NCI-H1048 (cell line): ENCODE measurements around the gene NRXN3.

Experiments used
- DNase-seq: peaks from one replicate; lab custom pipeline; 2025; lab: John Stamatoyannopoulos, UW

Gene NRXN3

GRCh38 chr14:79583738-79584408 is 1413.7 kb downstream of the NRXN3 start:
- DNase-seq = no peak

GRCh38 chr14:79584679-79585078 is 1414.5 kb downstream of the NRXN3 start:
- DNase-seq = peak; percentile 4

GRCh38 chr14:79585845-79586244 is 1415.7 kb downstream of the NRXN3 start:
- DNase-seq = peak; percentile 12

DNA sequence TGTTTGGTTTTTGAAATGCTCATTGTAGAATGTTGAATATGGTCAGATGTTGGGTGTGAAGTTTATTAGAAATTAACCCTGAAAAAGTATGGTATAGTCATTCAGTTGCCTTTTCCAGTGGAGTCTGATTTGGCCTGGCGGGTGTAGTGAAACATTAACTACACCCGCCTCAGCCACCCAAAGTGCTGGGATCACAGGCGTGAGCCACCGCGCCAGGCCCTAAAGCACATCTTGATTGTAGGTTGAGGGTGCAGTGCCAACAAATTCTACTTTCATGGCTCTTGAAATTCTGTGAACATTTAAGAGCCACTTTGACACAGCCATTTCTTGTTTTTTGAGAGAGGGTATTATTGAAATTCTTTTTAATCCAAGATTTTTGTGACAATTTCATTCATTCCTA is 1416.2 kb downstream of the NRXN3 start:
- DNase-seq = no peak

- DNase-seq = no peak
Measured at GRCh38 chr14:79586989-79587598, 1416.9 kb downstream of the NRXN3 start.

DNA sequence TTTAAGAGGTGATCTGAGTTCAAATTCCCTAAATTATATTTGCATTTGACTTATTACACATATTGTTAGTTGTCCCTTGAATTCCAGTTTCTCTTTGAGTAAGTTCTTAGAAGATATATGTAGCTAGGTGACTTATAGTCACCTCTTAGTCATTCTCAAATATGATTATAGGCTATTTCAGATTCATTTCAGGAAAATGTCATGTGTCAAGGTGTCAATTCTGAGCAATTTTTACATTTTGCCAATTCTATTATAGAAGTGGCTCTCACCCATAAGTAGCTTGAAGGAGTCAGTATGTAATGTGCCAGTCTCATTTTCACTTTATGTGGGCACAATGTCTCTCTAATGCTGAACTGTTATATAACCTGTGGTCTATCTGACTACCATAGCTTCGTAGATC is 1417.7 kb downstream of the NRXN3 start:
- DNase-seq = no peak

- DNase-seq = no peak
Measured at GRCh38 chr14:79588398-79588797, 1418.2 kb downstream of the NRXN3 start.

- no peak for DNase-seq
Measured at GRCh38 chr14:79596551-79596950, 1426.4 kb downstream of the NRXN3 start.

GRCh38 chr14:79597566-79597965 is 1427.4 kb downstream of the NRXN3 start:
- no peak for DNase-seq

GRCh38 chr14:79598339-79598738 is 1428.2 kb downstream of the NRXN3 start:
- no peak for DNase-seq

- no peak for DNase-seq
Measured at GRCh38 chr14:79599239-79599638, 1429.1 kb downstream of the NRXN3 start.

DNA sequence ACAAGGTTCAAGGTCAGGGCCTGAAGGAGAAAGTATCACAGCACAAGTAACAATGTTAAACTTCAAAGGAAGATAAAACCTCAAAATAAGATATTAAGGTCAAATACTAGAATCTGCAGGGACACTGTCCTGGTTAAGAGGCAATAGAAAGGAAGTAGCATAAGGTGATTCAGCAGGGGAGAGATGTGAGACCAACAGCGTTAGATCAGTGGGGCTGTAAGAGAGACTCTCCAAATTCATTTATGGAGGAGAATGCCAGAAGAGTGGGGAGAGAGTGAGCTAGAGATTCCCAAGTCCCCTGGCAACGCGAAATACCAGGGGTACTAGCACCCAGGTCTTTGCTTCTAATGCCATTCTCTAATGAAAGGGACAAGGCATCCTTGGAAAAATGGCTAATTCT is 1430.2 kb downstream of the NRXN3 start:
- DNase-seq = no peak

- no peak for DNase-seq
Measured at GRCh38 chr14:79601579-79601978, 1431.4 kb downstream of the NRXN3 start.

DNA sequence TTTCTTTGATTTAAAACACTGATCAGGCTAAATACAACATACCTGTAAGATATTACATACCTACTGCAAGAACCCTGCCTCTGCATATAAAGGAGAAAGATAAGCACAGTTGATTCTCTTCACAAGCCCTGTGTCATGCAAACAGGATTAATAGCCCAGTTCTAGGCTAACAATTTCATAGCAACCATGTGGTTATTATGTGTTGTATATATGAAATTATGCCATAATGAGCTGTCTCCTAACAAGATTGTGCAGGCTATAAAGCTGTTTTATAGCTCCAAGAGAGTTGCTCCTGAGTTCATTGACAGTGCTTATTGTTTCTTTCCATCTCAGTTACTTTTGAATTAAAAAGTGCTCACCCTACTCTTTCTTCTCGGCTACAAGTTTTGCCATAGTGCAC is 1431.9 kb downstream of the NRXN3 start:
- DNase-seq = no peak

DNA sequence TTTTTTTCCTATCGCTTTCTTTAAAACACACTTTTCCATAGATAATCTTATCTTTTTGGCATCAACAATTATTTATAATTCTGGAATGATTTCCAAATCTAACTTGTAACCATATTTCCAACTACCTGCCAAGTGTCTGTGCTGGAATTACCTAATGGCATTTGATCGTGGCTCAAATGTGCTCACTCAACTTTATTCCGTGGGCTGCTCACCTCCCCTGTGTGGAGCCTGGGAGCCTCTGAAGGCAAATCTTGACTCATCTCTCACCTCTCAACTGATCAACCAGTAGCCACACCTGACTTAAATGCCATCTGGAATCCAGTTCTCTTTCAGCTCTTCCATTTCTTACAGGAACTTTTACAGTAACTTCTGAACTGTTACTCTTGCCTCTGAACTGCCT is 1432.6 kb downstream of the NRXN3 start:
- no peak for DNase-seq

GRCh38 chr14:79605849-79606248 is 1435.7 kb downstream of the NRXN3 start:
- DNase-seq = peak; percentile 44

DNA sequence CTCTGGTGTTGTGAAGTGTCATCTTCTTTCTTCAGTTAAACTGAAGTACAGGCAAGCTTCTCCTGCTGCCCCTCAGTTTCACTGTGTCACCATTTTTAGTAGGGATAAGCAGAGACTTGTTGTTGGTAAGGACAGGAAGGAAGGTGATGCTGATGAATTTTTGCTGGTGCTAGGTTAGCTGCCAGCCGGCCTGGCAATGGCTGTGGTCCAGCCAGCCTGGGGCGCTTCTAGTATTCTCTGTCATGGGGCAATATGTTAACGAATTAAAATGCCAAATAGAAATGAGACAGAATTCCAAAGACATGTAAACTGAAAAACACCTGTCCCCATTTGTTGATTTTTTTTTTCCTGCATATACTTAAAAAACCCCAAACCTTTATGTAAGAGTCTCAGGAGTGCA is 1438.3 kb downstream of the NRXN3 start:
- no peak for DNase-seq

- no peak for DNase-seq
Measured at GRCh38 chr14:79613625-79614024, 1443.5 kb downstream of the NRXN3 start.

GRCh38 chr14:79614448-79614847 is 1444.3 kb downstream of the NRXN3 start:
- no peak for DNase-seq

- no peak for DNase-seq
Measured at GRCh38 chr14:79627058-79627457, 1456.9 kb downstream of the NRXN3 start.

DNA sequence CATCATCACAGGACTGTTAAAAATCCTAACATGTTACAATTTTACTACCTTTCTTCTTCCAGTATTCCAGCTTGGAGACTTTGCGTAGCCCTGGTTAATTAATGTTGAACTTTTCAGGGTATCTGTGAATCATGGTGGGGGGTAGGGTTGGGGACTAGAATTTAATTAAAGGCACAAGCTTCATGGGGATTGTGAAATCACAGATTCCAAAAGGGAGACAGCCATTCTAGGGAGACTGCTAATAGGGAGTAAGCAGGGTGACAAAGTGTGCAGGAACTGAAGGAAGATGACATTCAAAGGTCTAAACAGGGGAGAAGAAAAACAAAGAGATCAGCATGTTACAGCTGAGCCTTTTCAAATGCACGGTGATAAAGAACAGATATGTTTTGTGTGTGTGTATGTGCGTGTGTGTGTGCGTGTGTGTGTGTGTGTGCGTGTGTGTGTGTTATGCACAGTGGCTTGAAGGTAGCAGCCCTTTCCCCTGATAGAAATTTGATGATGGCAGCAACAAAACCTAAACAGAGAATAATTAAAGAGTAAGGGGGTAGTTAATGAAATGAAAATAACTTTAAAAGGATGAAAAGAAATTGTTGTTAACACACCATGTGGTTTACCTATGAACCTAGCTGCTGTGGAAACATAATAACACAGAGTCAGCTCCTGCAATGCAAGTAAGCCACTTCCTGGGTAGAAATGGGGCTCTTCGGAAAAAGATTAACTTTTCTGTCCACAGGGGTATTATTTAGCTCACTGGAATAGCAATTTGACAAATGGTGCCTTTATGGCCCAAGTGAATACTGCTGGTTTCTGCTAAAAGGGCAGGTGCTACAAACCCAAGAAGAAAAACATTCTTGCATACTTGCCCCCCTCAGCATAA is 1459.5 kb downstream of the NRXN3 start:
- no peak for DNase-seq

DNA sequence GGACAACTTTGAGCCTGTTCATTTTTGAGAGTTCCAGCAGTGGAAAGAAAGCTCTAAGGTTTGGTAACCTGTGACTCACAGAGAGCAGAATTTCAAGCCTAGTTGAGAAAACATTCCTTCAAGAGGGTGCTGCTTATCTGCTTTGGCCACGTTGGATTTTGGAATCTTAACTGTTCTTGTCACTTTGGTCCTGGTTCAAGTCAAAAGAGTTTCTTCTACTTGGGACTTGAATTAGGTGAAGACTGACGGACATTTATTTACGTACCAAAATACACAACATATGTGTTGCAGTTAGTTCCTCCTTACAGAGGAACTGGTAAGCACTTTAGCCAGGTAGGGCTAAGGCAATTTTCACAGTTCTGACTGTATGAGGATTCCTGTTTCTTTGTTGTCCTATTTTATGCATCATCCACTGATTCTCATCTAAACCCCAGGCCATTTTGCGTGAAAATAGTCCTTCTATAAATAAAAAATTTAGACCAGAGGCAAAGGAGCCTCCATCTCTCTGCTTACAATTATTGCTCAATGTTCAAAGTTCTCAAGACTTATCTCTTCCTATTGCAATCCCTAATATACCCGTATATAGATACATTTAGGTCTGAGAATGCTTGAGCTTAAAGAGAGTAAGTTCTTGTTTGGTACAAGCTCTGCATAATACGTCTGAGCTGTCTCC is 1460.3 kb downstream of the NRXN3 start:
- DNase-seq = no peak

- DNase-seq = no peak
Measured at GRCh38 chr14:79631276-79631675, 1461.1 kb downstream of the NRXN3 start.
